ENCODE measurements around the gene MCF2L.

Gene MCF2L

DNA sequence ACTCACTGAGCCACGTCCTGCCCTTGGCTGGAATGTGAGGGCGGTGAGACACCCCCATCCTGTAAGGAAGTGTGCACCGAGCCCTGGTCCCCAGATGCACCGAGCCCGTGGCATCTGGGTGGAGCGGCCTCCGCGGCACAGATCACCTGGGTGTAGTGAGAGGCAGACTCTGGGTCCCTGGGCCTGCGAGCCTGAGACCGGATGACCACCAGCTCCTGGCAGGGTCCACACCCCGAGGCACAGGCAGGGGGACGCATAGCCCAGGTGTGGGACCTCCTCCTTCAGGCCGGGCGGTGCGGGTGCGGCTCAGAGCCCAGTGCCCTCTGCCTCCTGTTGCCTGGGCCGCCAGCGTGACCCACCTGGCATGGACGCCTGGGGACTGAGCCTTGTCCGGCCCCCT, 12.4 kb downstream of the MCF2L start:
- no peak for FAIRE-seq

DNA sequence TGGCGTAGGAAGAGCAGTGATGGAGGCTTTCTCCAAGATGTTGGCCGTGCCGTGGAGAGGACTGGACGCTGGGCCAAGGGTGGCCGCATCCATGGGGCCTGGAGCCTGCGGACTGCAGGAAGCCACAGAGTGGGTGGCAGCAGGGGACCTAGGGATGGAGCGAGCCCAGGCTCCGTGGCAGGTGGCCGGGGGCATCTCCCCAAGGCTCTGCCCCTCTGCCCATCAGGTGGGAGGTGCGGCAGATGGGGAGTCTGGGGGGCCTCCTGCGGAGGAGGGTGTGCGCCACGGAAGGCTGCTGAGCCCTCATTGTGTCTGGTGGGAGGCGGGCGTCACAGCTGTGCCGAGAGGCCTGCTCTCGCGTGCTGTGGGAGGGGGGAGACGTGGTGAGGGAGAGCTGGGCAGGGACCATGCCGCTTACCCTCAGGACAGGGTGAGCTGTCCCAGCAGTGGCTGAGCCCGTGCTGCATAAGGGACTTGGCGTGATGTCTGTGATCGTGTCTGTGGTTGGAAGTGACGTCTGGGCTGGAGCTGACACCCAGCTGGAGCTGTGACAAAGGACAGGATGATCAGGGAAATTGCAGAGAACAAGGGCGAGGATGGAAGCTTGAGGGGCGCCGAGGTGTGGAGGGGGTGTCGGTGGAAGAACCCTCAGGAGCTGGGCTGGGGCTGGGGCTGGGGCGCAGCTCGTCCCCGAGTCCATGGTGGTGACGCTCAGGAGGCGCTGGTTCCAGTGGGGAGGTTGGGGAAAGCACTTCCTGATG, 13.4 kb downstream of the MCF2L start:
- FAIRE-seq: no peak

DNA sequence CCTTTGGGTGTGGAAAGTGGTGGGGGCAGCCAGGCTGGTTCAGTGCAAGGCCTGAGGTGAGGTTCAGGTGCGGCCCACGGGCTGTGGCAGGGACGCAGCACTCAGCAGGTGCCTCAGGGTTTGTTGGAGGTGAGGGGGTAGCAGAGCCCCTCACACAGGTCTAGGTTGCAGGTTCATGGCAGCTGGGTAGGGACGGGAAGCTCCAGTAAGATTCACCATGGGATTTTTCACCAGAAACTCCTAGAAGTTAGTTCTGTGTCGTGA, 14.0 kb downstream of the MCF2L start:
- FAIRE-seq: no peak

DNA sequence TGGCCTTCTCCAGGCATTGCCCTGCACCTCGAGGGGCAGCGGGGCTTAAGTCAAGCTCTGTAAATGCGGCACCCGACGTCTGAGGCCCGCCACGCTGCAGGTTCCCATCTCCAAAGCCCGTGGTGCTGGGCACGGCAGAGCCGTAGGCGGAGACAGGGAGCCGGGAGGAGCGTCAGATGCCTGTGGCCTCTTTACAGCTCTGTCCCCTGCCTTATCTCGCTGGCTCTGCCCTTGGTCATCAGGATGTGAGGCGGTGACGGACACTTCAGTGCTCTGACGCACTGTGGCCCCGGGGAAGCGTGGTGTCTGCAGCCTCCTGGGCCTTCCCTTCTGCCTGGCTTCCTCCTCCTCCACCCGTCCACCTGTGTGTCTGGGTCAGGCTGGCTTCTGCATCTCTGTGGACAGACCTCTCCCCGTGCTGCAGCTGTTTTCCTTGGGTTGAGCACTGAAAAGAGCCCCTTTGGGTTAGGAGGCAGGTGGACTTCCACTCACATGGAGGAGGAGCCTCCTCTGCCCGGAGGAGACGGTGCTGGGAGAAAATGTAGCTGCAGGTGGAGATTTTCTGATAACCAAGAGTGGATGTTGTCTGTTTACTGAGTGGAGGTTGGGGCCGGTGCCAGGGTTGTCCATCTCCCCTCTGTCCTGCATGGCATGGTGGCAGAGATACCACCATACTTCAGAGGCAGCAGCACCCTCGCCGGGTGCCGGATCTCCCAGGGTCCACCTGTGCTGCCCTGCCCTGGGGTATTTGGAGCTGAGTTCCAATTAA, 14.6 kb downstream of the MCF2L start:
- FAIRE-seq: no peak

DNA sequence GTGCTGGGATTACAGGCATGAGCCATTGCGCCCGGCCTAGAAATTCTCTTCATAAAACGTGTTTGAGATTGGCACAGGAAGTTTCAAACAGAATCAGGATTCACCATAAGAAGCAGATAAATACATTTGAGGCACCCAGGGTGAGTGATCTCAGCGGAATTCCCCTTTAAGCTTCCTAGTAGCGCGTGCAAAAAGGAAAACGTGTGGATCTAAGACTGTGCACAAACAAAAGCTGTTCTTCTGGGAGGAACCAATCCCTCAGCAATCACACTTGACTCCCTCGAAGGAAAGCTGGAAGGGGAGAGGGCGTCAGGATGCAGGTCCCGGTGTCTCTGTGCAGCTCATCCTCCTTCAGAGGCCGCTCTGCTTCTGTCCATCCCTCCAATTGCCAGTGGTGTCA, 15.5 kb downstream of the MCF2L start:
- no peak for FAIRE-seq

DNA sequence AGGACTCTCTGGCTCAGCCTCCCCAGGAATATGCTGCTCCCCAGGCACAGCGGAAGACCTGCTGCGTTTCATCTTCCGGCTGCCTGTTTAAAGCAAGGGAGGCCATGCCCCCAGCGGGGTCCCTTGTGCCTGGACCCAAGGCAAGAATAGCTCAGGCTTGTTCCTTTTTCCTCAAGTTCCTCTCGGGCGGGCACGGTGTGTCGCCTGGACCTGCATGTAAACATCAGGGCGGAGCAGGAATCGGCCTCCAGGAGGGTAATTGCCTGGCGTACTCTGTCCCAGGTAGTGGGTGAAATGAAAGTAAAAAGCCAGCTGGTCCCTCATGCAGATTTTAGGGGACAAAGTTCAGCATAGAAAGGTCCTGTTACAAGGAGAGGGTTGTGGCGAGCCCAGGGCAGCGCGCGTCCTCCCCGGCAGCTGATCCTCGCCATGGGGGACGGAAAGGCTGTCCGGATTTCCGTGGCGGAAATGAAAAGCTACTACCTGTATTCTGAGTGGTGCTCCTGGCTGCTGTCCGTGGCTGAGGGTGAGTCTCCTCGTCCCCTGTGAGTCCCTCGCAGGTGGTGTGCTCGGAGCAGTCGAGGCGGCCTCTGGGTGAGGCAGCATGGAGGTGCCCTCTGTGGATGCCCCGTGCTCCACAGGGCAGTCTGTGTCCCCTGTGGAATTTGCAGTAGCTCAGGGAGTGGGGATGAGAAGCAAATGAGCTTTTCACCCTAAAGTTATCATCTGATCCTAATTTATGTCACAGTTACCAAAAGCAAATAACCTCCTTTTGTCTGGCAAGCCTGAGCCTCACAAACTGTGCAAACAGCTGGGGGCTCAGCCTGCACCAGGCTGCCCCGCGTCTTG, 16.2 kb downstream of the MCF2L start:
- FAIRE-seq: no peak

GRCh38 chr13:112985803-112986408, 16.9 kb downstream of the MCF2L start:
- no peak for FAIRE-seq

GRCh38 chr13:112986470-112986869, 17.5 kb downstream of the MCF2L start:
- no peak for FAIRE-seq

- FAIRE-seq: no peak
Observed at GRCh38 chr13:112986946-112987681, 18.1 kb downstream of the MCF2L start.

- FAIRE-seq: no peak
Observed at GRCh38 chr13:112987682-112988024, 18.6 kb downstream of the MCF2L start.

DNA sequence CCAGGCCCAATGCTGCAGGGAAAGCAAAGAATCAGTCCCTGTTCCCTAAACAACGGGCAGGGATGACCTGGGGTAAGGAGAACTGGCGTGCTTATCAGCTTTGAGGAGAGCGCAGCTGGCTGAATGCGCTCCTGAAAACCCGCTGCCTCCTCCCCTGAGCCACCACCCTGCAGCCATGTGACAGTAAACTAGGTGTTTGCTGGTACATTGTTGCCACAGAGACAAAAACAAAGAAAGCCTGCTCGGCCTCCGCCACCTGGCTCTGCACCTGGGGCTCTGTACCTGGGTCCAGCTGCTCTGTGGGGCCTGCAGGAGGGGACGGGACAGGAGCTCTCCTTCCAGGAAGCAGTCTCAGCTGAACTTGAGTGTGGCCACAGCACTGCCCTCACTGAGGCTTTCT, 21.8 kb downstream of the MCF2L start:
- peak; percentile 76 for FAIRE-seq

- no peak for FAIRE-seq
Observed at GRCh38 chr13:112991609-112992008, 22.6 kb downstream of the MCF2L start.

DNA sequence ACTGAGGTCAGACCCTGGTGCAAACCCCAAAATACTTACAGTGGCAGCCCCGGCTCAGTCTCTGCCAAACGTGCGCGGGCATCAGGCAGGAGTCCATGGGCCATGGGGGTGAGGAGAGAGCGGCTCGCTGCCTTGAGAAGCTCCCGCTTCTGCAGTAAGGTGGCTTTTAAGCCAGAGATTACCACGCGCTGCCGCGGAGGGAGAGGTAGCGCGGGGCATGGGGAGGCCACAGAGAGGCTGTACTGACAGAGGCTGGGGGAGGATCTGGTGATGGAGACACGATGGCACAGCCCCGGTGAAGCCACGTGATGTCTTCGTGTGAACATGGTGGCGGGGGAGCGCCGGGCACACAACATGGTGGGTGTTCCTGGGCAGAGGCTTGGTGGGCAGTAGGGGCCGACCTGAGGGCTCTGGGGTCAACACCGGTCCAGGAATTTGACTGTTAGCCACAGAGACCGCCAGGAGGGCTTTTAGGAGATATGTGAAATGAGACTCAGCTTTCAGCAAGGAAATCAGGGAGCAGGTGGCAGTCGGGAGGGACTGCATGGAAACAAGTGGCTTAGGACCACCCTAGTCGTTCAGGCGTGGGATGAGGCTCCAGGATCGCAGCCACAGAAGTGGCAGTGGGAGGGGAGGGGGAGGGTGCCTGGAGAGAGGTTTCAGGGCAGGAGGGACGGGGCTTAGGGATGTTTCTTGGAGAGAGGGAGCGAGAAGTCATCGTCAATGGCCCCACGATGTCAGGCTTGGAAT, 24.1 kb downstream of the MCF2L start:
- FAIRE-seq: no peak

GRCh38 chr13:112994084-112994780, 25.2 kb downstream of the MCF2L start:
- FAIRE-seq: no peak

DNA sequence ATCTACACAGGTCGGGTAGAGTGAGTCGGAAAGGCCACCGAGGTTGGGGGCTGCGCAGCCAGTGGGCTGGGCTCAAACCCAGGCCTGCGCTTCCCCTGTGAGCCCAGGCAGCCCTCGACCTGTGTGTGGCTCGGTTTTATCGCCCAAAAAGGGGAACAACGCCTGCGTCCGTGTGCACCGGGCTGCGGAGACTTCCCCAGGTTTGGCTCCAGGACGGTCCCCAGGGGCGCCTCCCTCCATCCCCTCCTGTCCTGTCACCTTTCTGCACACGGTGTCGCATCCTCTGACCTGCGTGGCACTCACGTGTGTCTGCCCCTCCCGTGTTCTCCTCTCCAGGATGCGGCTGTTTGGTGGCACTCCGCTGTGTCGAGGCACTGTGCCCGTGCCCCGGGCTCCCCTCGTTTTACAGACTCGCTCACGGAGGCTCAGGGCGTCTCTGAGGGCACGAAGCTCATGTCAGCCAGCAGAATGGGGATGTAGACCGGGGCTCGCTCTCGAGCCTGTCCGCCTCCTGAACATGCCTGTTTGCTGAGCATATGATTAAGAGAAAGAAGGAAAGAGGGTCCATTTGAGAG, 25.9 kb downstream of the MCF2L start:
- FAIRE-seq: no peak

GRCh38 chr13:112995395-112996191, 26.6 kb downstream of the MCF2L start:
- no peak for FAIRE-seq

DNA sequence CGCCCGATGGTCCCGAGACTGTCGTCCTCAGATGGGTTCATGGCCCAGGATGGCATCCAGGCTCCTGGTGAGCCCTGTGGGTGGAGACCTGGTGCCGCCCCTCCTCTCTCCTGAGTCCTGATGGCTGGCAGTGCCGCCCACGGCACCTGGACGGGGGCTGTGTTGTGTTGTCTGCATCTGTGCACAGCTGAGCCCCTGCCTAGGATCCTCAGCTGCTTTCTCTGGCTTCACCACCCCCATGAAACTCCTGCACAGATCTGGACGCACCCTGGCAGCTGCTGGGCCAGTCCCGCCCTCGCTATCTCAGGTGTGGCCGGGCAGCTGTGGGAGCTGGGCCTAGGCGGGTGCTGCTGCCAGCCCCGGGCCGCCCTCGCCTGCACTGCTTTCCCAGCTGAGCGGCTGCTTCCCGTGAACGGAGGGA, 27.7 kb downstream of the MCF2L start:
- FAIRE-seq: no peak

DNA sequence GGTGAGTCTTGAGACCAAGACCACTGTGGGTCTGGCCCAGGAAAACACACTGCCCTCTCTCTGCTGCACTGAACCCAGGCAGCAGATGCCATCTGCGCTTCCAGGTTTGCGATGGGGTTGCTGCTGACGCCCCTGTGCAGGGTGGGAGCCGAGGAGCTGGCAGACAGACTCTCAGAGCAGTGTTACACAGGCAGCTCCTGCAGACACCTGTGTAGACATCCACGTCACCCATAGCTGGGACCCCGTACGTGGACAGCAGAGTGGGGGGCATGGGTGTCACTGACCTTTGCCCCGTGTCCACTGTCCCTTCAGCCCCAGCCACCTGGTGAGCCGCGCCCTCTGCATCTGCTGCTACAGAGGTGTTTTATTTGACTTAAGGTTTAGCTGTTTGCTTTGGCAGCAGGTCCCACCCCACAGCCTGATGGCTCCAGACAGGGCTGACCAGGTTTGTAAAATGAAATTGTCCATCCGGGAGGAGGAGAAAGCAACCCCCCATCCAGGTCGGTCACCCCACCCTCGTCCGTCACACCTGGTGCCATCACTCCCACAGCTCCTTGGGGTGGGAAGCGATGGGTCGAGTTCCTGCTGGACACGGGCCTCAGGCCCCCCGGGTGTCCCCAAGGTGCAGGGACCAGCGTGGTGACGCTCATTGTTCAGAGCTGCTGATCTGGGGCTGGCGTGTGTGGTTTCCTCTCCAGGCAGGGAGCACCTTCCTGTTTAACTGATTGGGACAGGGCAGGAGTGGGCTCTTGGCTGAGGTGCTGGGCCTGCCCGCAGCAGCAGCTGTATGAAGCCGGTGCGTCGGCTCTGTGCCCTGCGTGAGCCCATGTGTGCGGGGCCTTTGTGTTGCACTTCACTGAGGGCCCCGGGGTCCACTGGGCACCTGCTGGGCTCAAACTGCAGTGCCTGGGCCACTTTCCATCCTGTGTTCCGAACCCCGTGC, 28.4 kb downstream of the MCF2L start:
- no peak for FAIRE-seq
